HG02763 (cell line): ENCODE measurements around the gene PGAP3.

ENCODE experiments used
- ATAC-seq: cut with Tn5 transposase; IDR thresholded peaks from one replicate; pipeline ENCODE4 v1.9.1; 2021; ENCODE audit warnings: mild to moderate bottlenecking, moderate library complexity; ENCODE audit not compliant: unreplicated experiment

PGAP3 gene

DNA sequence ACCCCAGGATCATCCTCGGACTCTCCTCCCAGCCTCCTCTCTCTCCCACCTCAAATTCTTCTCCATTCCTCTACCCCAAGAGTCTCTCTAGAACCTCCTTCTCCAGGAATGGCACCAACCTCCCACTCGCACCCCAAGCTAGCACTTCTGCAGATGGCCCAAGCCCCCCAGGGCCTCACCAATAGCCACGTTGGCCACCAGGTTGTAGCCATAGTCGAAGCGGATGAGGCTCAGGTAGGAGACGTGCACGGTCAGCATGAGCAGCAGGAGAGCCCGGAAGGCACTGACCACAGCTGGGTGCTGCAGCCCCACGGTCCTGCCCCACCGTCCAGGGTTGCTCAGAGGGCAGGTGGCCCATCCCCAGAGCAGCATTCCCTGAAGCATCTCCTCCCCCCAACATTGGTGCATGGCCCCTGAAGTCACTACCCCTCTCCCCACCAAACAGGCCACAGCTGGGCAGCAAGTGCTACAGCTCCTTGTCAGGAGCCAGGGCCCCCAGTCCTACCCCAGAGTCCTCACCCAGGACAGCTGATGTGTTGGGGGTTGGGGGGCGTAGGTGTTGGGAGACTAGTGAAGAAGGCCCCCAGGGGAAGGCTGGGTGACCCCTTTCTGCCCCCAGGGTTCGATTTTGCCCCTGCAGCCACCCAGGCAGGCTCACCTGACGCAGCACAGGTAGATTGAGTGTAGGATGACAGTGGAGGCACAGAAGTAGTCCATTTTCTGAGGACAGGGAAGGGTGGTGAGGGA, 14.3 kb downstream of the PGAP3 start:
- no peak for ATAC-seq

DNA sequence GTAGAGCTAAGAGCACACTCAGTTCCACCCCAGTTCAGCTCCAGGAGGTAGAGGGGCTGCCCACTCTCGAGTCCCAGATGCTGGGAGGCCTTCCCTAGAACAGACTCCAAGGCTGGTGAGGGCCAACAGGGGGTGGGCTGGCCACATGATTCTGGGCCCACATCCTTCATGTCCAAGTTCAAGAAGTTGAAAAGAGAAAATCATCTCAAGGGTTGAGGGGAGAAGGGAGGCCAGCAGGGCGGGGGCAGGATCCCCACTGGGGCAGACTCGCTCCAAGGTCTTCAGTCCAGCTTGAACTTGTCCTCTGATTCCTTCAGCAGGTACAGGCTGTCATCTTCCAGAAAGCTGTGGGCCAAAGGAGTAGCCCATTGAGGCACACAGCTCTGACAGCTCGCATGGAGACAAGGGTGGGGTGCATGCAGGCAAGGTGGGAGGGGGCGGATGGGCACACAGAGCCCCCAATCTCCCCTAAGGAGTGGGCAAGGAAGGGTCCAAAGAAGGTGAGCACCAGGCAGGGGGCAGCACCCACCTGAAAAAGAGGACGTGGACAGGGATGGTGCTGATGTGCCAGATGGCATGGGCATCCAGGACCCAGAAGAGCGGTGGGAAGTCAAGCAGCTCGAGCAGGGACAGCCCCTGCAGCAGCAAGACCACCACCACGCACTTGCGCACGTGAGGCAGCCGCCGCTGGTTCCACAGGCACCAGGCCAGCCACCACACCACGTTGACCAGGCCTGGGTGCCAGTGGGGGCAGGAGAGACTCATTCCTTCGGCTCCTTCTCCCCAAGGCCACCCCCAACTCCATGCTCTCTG, 15.1 kb downstream of the PGAP3 start:
- no peak for ATAC-seq

GRCh38 chr17:39671651-39672521, 16.0 kb downstream of the PGAP3 start:
- no peak for ATAC-seq

DNA sequence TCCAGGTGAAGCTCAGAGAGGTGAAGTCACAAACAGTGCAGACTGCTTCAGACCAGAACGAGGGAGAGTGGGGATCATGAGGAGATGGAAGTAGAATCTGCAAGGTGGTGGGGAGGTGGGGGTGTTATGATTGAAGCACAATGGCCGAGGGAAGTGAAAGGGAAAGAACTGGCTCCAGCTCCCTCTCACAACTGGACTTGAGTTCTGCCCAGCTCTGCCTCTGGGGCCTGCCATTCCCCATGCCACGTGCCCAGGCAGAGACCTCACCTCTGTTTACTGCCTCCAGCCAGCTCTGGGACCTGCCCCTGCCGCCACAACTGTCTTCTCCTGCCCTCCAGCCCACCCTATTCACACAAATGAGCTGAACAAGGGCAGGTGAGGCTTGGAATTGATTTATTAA, 17.1 kb downstream of the PGAP3 start:
- no peak for ATAC-seq

DNA sequence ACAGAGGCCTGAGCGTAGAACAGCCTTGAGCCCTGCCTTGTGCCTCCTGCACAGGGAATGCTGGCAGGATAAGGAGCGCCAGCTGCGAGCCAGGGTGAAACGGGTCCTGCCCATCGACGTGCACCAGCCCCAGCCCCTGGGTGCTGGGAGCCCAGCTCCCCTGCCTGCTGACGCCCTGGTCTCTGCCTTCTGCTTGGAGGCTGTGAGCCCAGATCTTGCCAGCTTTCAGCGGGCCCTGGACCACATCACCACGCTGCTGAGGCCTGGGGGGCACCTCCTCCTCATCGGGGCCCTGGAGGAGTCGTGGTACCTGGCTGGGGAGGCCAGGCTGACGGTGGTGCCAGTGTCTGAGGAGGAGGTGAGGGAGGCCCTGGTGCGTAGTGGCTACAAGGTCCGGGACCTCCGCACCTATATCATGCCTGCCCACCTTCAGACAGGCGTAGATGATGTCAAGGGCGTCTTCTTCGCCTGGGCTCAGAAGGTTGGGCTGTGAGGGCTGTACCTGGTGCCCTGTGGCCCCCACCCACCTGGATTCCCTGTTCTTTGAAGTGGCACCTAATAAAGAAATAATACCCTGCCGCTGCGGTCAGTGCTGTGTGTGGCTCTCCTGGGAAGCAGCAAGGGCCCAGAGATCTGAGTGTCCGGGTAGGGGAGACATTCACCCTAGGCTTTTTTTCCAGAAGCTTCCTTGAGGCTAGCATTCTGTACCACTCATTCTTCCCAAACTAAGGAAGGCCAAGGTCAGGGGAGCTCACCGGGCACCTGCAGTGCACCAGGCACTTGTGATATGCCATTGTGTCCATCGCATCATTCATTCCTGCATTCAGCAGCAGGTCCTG, 17.7 kb downstream of the PGAP3 start:
- no peak for ATAC-seq

DNA sequence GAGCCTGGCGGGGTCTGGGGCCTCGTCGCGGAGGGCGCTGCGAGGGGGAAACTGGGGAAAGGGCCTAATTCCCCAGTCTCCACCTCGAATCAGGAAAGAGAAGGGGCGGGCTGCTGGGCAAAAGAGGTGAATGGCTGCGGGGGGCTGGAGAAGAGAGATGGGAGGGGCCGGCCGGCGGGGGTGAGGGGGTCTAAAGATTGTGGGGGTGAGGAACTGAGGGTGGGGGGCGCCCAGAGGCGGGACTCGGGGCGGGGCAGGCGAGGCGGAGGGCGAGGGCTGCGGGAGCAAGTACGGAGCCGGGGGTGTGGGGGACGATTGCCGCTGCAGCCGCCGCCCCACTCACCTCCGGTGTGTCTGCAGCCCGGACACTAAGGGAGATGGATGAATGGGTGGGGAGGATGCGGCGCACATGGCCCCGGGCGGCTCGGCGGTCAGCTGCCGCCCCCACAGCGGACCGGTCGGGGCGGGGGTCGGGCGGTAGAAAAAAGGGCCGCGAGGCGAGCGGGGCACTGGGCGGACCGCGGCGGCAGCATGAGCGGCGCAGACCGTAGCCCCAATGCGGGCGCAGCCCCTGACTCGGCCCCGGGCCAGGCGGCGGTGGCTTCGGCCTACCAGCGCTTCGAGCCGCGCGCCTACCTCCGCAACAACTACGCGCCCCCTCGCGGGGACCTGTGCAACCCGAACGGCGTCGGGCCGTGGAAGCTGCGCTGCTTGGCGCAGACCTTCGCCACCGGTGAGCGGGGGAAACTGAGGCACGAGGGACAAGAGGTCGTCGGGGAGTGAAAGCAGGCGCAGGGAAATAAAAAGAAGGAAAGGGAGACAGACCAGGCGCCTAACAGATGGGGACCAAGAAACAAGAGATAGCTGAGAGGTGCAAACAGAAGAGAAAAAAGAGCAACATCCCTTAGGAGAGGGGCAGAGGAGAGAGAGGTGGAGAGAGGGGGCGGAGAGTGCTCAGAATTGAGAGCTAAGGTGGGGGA, 19.6 kb downstream of the PGAP3 start, which contains the start of gene PNMT:
TSS of gene PNMT (plus strand) at position 509 of the 980 bp plus-strand sequence. CDS start at position 532, 23 bp downstream.
- no peak for ATAC-seq

DNA sequence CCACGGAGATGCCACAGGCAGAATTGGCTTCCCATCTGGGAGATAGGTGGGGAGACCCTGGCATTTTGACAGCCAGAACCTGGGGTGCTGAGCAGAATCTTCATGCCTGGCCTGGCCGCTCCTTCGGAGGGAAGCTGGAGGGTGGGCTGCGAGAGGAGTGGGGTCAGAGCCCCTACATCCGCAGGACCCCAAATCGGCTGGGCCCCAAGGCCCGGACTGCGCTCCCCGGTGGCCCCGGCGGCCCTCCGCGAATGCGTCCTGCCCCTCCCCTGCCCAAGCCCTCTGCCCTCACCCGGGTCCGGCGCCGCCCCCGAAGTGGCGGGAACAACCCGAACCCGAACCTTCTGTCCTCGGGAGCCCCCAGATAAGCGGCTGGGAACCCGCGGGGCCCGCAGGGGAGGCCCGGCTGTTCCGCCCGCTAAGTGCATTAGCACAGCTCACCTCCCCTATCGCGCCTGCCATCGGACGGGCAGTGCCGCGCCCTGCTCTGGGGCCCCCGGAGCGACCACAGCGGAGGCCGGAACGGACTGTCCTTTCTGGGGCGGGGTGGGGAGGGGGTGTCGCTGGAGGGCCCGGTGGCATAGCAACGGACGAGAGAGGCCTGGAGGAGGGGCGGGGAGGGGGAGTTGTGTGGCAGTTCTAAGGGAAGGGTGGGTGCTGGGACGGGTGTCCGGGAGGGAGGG, 20.5 kb downstream of the PGAP3 start:
- ATAC-seq, result no peak

DNA sequence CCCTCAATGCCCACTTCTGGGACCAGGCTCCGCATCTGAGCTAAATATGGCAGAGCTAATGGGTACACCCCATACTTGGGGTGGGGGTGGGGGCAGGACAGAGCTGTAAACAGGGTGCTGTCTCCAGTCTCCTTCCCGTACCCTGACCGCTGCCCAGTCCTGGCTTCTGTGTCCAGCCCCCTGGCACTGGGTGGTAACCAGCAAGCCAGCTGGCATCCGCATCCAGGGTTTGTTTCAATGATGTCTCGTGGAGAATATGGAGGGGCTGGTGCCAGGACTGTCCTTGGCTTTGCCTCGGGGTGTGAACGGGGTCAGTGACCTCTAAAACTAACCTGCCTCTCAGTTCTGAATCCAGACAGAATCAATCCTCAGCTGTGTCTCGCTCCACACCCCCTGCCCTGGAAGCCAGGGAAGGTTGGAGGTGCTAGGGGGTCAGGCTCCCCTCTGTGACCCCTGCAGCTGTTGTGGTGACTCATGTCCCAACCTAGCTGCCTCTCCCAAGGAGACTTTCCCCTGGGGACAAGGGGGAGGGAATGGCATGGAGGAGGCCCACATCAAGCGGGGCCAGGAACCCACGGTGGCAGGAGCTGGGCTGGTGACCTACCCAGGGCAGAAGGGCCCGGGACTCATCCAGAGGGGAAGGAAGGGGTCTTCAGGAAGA, 21.1 kb downstream of the PGAP3 start:
- no peak for ATAC-seq

- no peak for ATAC-seq
These were observed 21.6 kb downstream of the PGAP3 start for GRCh38 chr17:39666231-39666600.

DNA sequence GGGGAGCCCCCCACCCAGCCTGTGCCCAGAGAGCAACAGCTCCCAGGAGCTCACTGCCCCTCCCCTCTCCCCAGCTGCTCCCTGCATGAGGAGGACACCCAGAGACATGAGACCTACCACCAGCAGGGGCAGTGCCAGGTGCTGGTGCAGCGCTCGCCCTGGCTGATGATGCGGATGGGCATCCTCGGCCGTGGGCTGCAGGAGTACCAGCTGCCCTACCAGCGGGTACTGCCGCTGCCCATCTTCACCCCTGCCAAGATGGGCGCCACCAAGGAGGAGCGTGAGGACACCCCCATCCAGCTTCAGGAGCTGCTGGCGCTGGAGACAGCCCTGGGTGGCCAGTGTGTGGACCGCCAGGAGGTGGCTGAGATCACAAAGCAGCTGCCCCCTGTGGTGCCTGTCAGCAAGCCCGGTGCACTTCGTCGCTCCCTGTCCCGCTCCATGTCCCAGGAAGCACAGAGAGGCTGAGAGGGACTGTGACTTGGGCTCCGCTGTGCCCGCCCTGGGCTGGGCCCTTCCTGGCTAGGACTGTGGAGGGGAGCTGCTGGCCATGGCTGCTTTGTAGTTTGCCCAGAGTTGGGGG, 22.1 kb downstream of the PGAP3 start:
- no peak for ATAC-seq

- no peak for ATAC-seq
These were observed 23.0 kb downstream of the PGAP3 start, which contains the start of gene TCAP for GRCh38 chr17:39664581-39665561. Gene TCAP, plus strand, starts transcription at chr17:39665349. Its CDS starts 11 bp downstream, at chr17:39665360.

DNA sequence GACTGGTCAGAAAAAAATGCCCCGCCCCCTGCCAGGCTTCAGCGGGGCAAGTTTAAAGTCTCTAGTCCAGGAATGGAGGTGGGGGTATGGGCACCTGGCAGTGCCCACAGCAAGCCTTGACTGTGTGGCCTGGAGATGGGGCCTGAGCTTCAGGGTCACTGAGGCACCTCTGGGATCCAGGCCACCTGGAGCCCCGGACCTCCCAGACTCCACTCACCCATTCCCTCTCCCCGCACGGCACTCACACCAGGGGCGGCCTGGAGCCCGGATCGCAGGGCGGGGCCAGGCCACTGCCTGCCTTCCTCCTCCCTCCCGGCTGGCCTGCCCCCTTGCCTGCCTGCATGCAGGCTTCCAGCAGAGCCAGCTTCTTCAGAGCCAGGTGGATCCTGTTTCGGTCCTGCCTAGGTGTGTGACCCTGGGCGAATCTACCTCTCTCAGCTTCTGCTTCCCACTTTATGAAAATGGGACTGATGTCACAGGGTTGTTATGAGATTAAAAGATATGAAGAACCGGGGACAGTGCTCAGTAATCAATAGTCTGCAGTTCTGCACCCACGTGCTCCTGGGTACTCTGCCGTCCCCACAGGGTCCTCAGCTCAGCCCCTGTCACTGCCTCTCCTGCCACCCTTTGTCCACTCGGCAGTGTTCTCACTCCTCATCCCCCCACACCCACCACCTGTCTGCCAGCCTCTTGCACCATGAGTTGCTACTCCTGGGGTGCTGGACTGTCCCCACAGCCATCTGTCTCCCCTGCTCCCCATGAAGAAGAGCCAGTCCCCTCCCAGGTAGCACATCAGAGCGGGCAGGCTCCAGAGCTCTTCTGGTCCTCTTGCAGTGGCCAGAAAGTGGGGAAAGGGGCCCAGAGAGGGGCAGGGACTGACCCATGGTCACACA, 23.9 kb downstream of the PGAP3 start:
- ATAC-seq, result no peak

- ATAC-seq, result no peak
These were observed 24.5 kb downstream of the PGAP3 start for GRCh38 chr17:39663340-39663687.

GRCh38 chr17:39662551-39663339, 25.1 kb downstream of the PGAP3 start:
- no peak for ATAC-seq
